HepG2 (cell line): Measurements from ENCODE around the gene TEX48. TPM values are rescaled to one million over a fixed set of nuclear protein-coding genes. Genes with fewer than 3 reads are reported as not detected.

Source experiments
- ATAC-seq: fragments of 200-7000 bp; cut with Tn5 transposase; 3 replicates; pipeline ENCODE4 v1.9.1; 2020; ENCODE audit warnings: mild to moderate bottlenecking, moderate library complexity
- BruUV-seq: library from RNA; stranded (reverse); fragments of 400-500 nt; replicated peaks from 2 replicates; lab custom pipeline; 2021; lab: Mats Ljungman, UMichigan
- CTCF ChIA-PET: fragments of 300-600 bp; formaldehyde crosslinking; extraction: SDS; loops from one replicate; lab custom pipeline; 2021; ENCODE audit warnings: low total read pairs, inconsistent platforms, low intra/inter-chr PET ratio; lab: Yijun Ruan, JAX
- POLR2A ChIA-PET: fragments of 350-600 bp; sonication (Branson Sonifier 250); formaldehyde crosslinking; loops from one replicate; lab custom pipeline; 2020; ENCODE audit warnings: antibody characterized with exemption, inconsistent platforms; lab: Yijun Ruan, JAX
- DNase-seq: peaks from one replicate; pipeline ENCODE4 v3.0.0-alpha.2; 2015; ENCODE audit warnings: low spot score
- FAIRE-seq: peaks from 3 replicates; lab custom pipeline; 2011; peaks lifted over from hg19 to GRCh38; lab: Jason Lieb, UNC
- H2AFZ ChIP-seq: one replicate; pipeline ENCODE4 v1.6.1; 2011; ENCODE audit warnings: low read length, inconsistent platforms
- H3K27ac ChIP-seq: fragments of 300-600 bp; 3 replicates; pipeline ENCODE4 v1.8.0; 2011; ENCODE audit warnings: mixed run types, mild to moderate bottlenecking, mixed read lengths, low read length, inconsistent platforms; ENCODE audit not compliant: insufficient read depth; ENCODE audit errors: extremely low read length
- H3K27me3 ChIP-seq, 2 experiments: fragments of 200-600 bp in 1 of 2; 2 replicates in 1 of 2; 3 replicates in 1 of 2; pipeline versions ENCODE4 v1.6.0 to v1.8.0; 2011; ENCODE audit warnings: low read length in 2 of 2, mild to moderate bottlenecking in 2 of 2, moderate library complexity in 2 of 2, inconsistent platforms in 1 of 2; ENCODE audit not compliant: insufficient read depth in 2 of 2, control insufficient read depth in 1 of 2
- H3K36me3 ChIP-seq, 2 experiments: fragments of 200-600 bp in 1 of 2; replicated peaks in 1 of 2; 2 replicates in 1 of 2; 3 replicates in 1 of 2; pipeline versions ENCODE4 v1.5.1 to v1.8.0; 2011; ENCODE audit warnings: low read length in 2 of 2, inconsistent platforms in 1 of 2; ENCODE audit not compliant: insufficient read depth in 2 of 2, control insufficient read depth in 1 of 2
- H3K4me1 ChIP-seq: 2 replicates; pipeline ENCODE4 v1.5.1; 2012; ENCODE audit warnings: low read length, inconsistent platforms; ENCODE audit not compliant: insufficient read depth
- H3K4me2 ChIP-seq: 2 replicates; pipeline ENCODE4 v1.6.0; 2011; ENCODE audit warnings: low read depth, low read length, inconsistent platforms
- H3K4me3 ChIP-seq, 3 experiments: fragments of 200-600 bp in 1 of 3; sonication (generic), shearing (Covaris generic) in 1 of 3; replicated peaks in 1 of 3; 2 replicates each; pipeline ENCODE4 v1.5.1; 2011 to 2016; ENCODE audit warnings: low read length in 3 of 3, inconsistent platforms in 2 of 3, low read depth in 2 of 3, mild to moderate bottlenecking in 2 of 3, control low read depth in 1 of 3, mixed read lengths in 1 of 3; ENCODE audit not compliant: insufficient read depth in 1 of 3
- H3K79me2 ChIP-seq: one replicate; pipeline ENCODE4 v1.6.1; 2011; ENCODE audit warnings: low read length, inconsistent platforms; ENCODE audit not compliant: insufficient read depth
- H3K9ac ChIP-seq: 2 replicates; pipeline ENCODE4 v1.6.0; 2011; ENCODE audit warnings: mild to moderate bottlenecking, low read depth, low read length, inconsistent platforms; ENCODE audit not compliant: insufficient read depth
- H3K9me3 ChIP-seq: 2 replicates; pipeline ENCODE4 v1.5.1; 2012; ENCODE audit warnings: mild to moderate bottlenecking, low read length
- H4K20me1 ChIP-seq: 2 replicates; pipeline ENCODE4 v1.6.0; 2011; ENCODE audit warnings: inconsistent platforms, mild to moderate bottlenecking, low read length, moderate library complexity; ENCODE audit not compliant: insufficient read depth
- BCL3 ChIP-seq: sonication (generic); formaldehyde crosslinking; IDR thresholded peaks from 2 replicates; pipeline ENCODE4 v1.5.1; 2020; ENCODE audit warnings: mild to moderate bottlenecking, missing genetic modification reagents, moderate library complexity
- DZIP1 ChIP-seq: sonication (generic); formaldehyde crosslinking; IDR thresholded peaks from 2 replicates; pipeline ENCODE4 v1.5.0; 2020; ENCODE audit warnings: mild to moderate bottlenecking, missing genetic modification reagents
- GMEB2 ChIP-seq: IDR thresholded peaks from 2 replicates; pipeline ENCODE4 v1.6.1; 2016; ENCODE audit warnings: missing biosample characterization, missing genetic modification reagents, low read depth
- PLSCR1 ChIP-seq: sonication (generic); formaldehyde crosslinking; IDR thresholded peaks from 2 replicates; pipeline ENCODE4 v1.5.0; 2020; ENCODE audit warnings: missing genetic modification reagents, mild to moderate bottlenecking, borderline replicate concordance
- POGK ChIP-seq: sonication (generic); formaldehyde crosslinking; conservative IDR thresholded peaks from 2 replicates; pipeline ENCODE4 v1.8.0; 2022; ENCODE audit warnings: mild to moderate bottlenecking, moderate library complexity, missing genetic modification reagents
- RARA ChIP-seq: IDR thresholded peaks from 2 replicates; pipeline ENCODE4 v1.6.1; 2016; ENCODE audit warnings: missing genetic modification reagents, missing compliant biosample characterization
- ZBTB46 ChIP-seq: sonication (generic); formaldehyde crosslinking; IDR thresholded peaks from 2 replicates; pipeline ENCODE4 v1.4.0; 2020; ENCODE audit warnings: mild to moderate bottlenecking, missing genetic modification reagents, borderline replicate concordance
- ZFP1 ChIP-seq: IDR thresholded peaks from 2 replicates; pipeline ENCODE4 v1.6.1; 2016
- ZFP90 ChIP-seq: sonication (generic); formaldehyde crosslinking; IDR thresholded peaks from 2 replicates; pipeline ENCODE4 v1.8.0; 2022; ENCODE audit warnings: missing genetic modification reagents, mild to moderate bottlenecking, inconsistent platforms, borderline replicate concordance
- ZNF546 ChIP-seq: sonication (generic); formaldehyde crosslinking; conservative IDR thresholded peaks from 2 replicates; pipeline ENCODE4 v1.8.1; 2023; ENCODE audit warnings: mild to moderate bottlenecking, missing genetic modification reagents
- WGBS: methylation state at CpG from one replicate; pipeline ENCODE4 v1.1.6; 2017; ENCODE audit warnings: low lambda C conversion rate; 5-methylcytosine and 5-hydroxymethylcytosine counted together
- in situ Hi-C: cut with HindIII; loops from 2 replicates; pipeline ENCODE4 v1.10.0; 2017; ENCODE audit warnings: low pct_unique_long_range_greater_than_20kb; ENCODE audit not compliant: extremely low pct_ligation_motif_present
- intact Hi-C: fragments of 100-400 bp; cut with micrococcal nuclease; formaldehyde crosslinking; loops from one replicate; pipeline ENCODE4 v1.10.0; 2022; ENCODE audit not compliant: unreplicated experiment
- polyA plus RNA-seq, 8 experiments: library from polyadenylated mRNA; depleted of rRNA in 3 of 8; stranded (reverse) in 7 of 8; unstranded in 1 of 8; fragments of >200 nt; fragmentation: Illumina TruSeq in 4 of 8; extraction: Trizol in 4 of 8; gene quantifications; 2 replicates each; pipeline versions ENCODE4 v1.2.1 to v1.2.3, GENCODE V29; 2011 to 2016; ENCODE audit warnings: low read depth in 4 of 8, missing spikeins in 1 of 8, mixed read lengths in 1 of 8; ENCODE audit not compliant: insufficient read depth in 1 of 8
- total RNA-seq, 5 experiments: library from RNA; depleted of rRNA; stranded (reverse); fragments of >200 nt; fragmentation: Illumina TruSeq; extraction: Trizol; gene quantifications; 2 replicates each; pipeline ENCODE4 v1.2.3, GENCODE V29; 2016; ENCODE audit warnings: low read depth in 1 of 5

The TEX48 gene
- total and polyA plus RNA-seq, 2 of the 13 experiments (the other 11 are each of a cell fraction or from before 2014, with no cell fraction given): not detected

GRCh38 chr9:114696814-114697544 lies 15.0 kb upstream of the TEX48 start:
- no peak overlapping the region for H3K9ac ChIP-seq
- DNase-seq (no peak), ATAC-seq (no peak)
- no peak overlapping the region for H3K4me2 ChIP-seq
- H3K27ac ChIP-seq: no peak overlapping the region
- in situ Hi-C loops: no loop called here
- no peaks in the 10 kb centered on the region for H3K79me2 ChIP-seq
- ChIA-PET CTCF (no interaction called here), POLR2A (no interaction called here)
- H2AFZ ChIP-seq: no peak overlapping the region
- H3K9me3 ChIP-seq: no peaks in the 10 kb centered on the region
- H3K4me3 ChIP-seq: no peak overlapping the region
- H3K27me3 ChIP-seq: peaks cover 0 to 10% of the 10 kb centered on the region in 2 experiments; a peak in 2 of 5 replicates
- no peaks in the 10 kb centered on the region for H4K20me1 ChIP-seq
- WGBS: 7% methylated on average over 7 of the region's 7 CpGs
- no TSS peak for BruUV-seq
- H3K4me1 ChIP-seq: no peaks in the 10 kb centered on the region
- intact Hi-C loops: no loop called here
- TF ChIP-seq ZFP1 (CRISPR knock-in tag) (no peak), PLSCR1 (no peak), ZNF546 (CRISPR knock-in tag) (no peak), POGK (CRISPR knock-in tag) (no peak), DZIP1 (CRISPR knock-in tag) (no peak), RARA (no peak), BCL3 (CRISPR knock-in tag) (no peak), ZBTB46 (CRISPR knock-in tag) (no peak), GMEB2 (CRISPR knock-in tag) (no peak), ZFP90 (CRISPR knock-in tag) (no peak)
- TF ChIP-seq, all 625 proteins: peak for 0
- no peaks in the 10 kb centered on the region for H3K36me3 ChIP-seq
- FAIRE-seq: no peak
